SKM-1 treated with dmso at 0.1 percent for 144 hours (cell line): ENCODE results near the gene TOP3B.
"Not testable (repeated sequence)": the region's sequence is repeated elsewhere in the genome, so short reads cannot be mapped to it uniquely, and the experiment has no call there.

Experiments used
- DNase-seq: peaks from one replicate; lab custom pipeline; 2025; ENCODE audit not compliant: unreplicated experiment; lab: John Stamatoyannopoulos, UW

TOP3B gene

GRCh38 chr22:21945453-21946261, 36.9 kb downstream of the TOP3B start:
- DNase-seq, result no peak

- DNase-seq, result no peak
These were observed 37.7 kb downstream of the TOP3B start for GRCh38 chr22:21944871-21945270.

- no peak for DNase-seq
These were observed 38.8 kb downstream of the TOP3B start for GRCh38 chr22:21943571-21944448.

- DNase-seq, result no peak
These were observed 39.9 kb downstream of the TOP3B start for GRCh38 chr22:21942407-21943343.

- no peak for DNase-seq
These were observed 40.7 kb downstream of the TOP3B start for GRCh38 chr22:21941921-21942320.

GRCh38 chr22:21940521-21940920, 42.1 kb downstream of the TOP3B start:
- no peak for DNase-seq

GRCh38 chr22:21939935-21940334, 42.7 kb downstream of the TOP3B start:
- DNase-seq, result not testable (repeated sequence)

GRCh38 chr22:21939461-21939913, 43.1 kb downstream of the TOP3B start:
- peak; percentile 89 for DNase-seq

- no peak for DNase-seq
These were observed 43.7 kb downstream of the TOP3B start for GRCh38 chr22:21938906-21939305.

- peak; percentile 91 for DNase-seq
These were observed 44.3 kb downstream of the TOP3B start for GRCh38 chr22:21938071-21938822.

- DNase-seq, result no peak
These were observed 44.8 kb downstream of the TOP3B start for GRCh38 chr22:21937821-21938070.

GRCh38 chr22:21937041-21937820, 45.4 kb downstream of the TOP3B start:
- DNase-seq, result peak; percentile 46

- peak; percentile 91 for DNase-seq
These were observed 46.3 kb downstream of the TOP3B start for GRCh38 chr22:21936151-21936775.

GRCh38 chr22:21933910-21934309, 48.7 kb downstream of the TOP3B start:
- DNase-seq, result no peak

- DNase-seq, result no peak
These were observed 49.2 kb downstream of the TOP3B start for GRCh38 chr22:21933413-21933812.

GRCh38 chr22:21932347-21932746, 50.2 kb downstream of the TOP3B start:
- DNase-seq, result no peak

GRCh38 chr22:21931056-21931455, 51.5 kb downstream of the TOP3B start:
- no peak for DNase-seq

- DNase-seq, result no peak
These were observed 53.3 kb downstream of the TOP3B start for GRCh38 chr22:21929253-21929652.

- DNase-seq, result no peak
These were observed 54.5 kb downstream of the TOP3B start for GRCh38 chr22:21928048-21928447.
